ENCODE data around the gene TEX54.

GRCh38 chr11:62805961-62806441 is 26.6 kb downstream of the TEX54 start:
- TF ChIP-seq SP2 (tag by site-specific recombination; IDR thresholded peaks at IDR 0.05) = no peak
- TF ChIP-seq ZNF324 (tag by site-specific recombination; IDR thresholded peaks at IDR 0.05) = no peak
- no peak for TF ChIP-seq ZNF549 (tag by site-specific recombination; IDR thresholded peaks at IDR 0.05)

All from HEK293 (cell line).